CD14-positive monocyte (primary cell): Measurements from ENCODE around the gene CHST15. TPM values are rescaled to one million over a fixed set of nuclear protein-coding genes. Genes with fewer than 3 reads are reported as not detected.

Experiments
- DNase-seq, 3 donors: peaks; one replicate each; pipeline ENCODE4 v3.0.0-alpha.2; 2011 to 2022
- H2AFZ ChIP-seq: 2 replicates; pipeline ENCODE4 v1.6.0; 2012; ENCODE audit warnings: mild to moderate bottlenecking, low read depth, low read length, inconsistent platforms; ENCODE audit not compliant: insufficient read depth, poor library complexity, severe bottlenecking
- H3K27ac ChIP-seq, 2 donors: 1 replicate in 1 of 2; 2 replicates in 1 of 2; pipeline ENCODE4 v1.5.1; 2012 to 2013; ENCODE audit warnings: low read length in 2 of 2, control low read depth in 1 of 2, inconsistent platforms in 1 of 2, low read depth in 1 of 2, mild to moderate bottlenecking in 1 of 2
- H3K27me3 ChIP-seq, 2 donors: one replicate each; pipeline versions ENCODE4 v1.6.0 to v1.6.1; 2011 to 2013; ENCODE audit warnings: low read length in 2 of 2; ENCODE audit not compliant: control insufficient read depth in 2 of 2, insufficient read depth in 2 of 2
- H3K36me3 ChIP-seq, 2 donors: replicated peaks in 1 of 2; 1 replicate in 1 of 2; 2 replicates in 1 of 2; pipeline versions ENCODE4 v1.5.1 to v1.6.1; 2012 to 2013; ENCODE audit warnings: low read length in 2 of 2, control low read depth in 1 of 2, inconsistent platforms in 1 of 2, mild to moderate bottlenecking in 1 of 2; ENCODE audit not compliant: insufficient read depth in 2 of 2, control insufficient read depth in 1 of 2
- H3K4me1 ChIP-seq, 2 donors: 1 replicate in 1 of 2; 2 replicates in 1 of 2; pipeline versions ENCODE4 v1.5.1 to v1.6.1; 2012 to 2013; ENCODE audit warnings: low read length in 2 of 2, control low read depth in 1 of 2, inconsistent platforms in 1 of 2, mild to moderate bottlenecking in 1 of 2, moderate library complexity in 1 of 2; ENCODE audit not compliant: insufficient read depth in 2 of 2, control insufficient read depth in 1 of 2
- H3K4me2 ChIP-seq: replicated peaks from 2 replicates; pipeline ENCODE3; 2012; ENCODE audit warnings: low read length, moderate library complexity, mild to moderate bottlenecking; ENCODE audit not compliant: poor library complexity, severe bottlenecking; ENCODE audit errors: extremely low read depth
- H3K4me3 ChIP-seq, 3 experiments: fragments of 200-600 bp in 1 of 3; sonication (generic) in 1 of 3; replicated peaks in 1 of 3; 1 replicate in 2 of 3; 2 replicates in 1 of 3; pipeline ENCODE4 v1.5.1; 2011 to 2013; ENCODE audit warnings: low read length in 3 of 3, mild to moderate bottlenecking in 3 of 3, control low read depth in 2 of 3, low read depth in 2 of 3, inconsistent platforms in 1 of 3, moderate library complexity in 1 of 3
- H3K79me2 ChIP-seq: 2 replicates; pipeline ENCODE4 v1.6.0; 2012; ENCODE audit warnings: mild to moderate bottlenecking, control low read depth, inconsistent platforms, low read length, moderate library complexity; ENCODE audit not compliant: insufficient read depth
- H3K9ac ChIP-seq: 2 replicates; pipeline ENCODE4 v1.6.0; 2017; ENCODE audit warnings: low read length, mild to moderate bottlenecking; ENCODE audit not compliant: insufficient read depth, poor library complexity, severe bottlenecking
- H3K9me3 ChIP-seq, 2 donors: replicated peaks in 1 of 2; 1 replicate in 1 of 2; 2 replicates in 1 of 2; pipeline versions ENCODE4 v1.5.1 to v1.6.1; 2012 to 2013; ENCODE audit warnings: low read length in 2 of 2, control low read depth in 1 of 2; ENCODE audit not compliant: control insufficient read depth in 1 of 2, insufficient read depth in 1 of 2
- H4K20me1 ChIP-seq: 2 replicates; pipeline ENCODE4 v1.6.0; 2012; ENCODE audit warnings: mild to moderate bottlenecking, low read length, control low read depth, moderate library complexity; ENCODE audit not compliant: insufficient read depth
- H3K27ac Mint-ChIP-seq, 7 donors: one replicate each; pipeline ENCODE4 v1.8.0; 2020; ENCODE audit warnings: mild to moderate bottlenecking in 7 of 7, mixed read lengths in 7 of 7, moderate library complexity in 6 of 7, inconsistent platforms in 2 of 7
- H3K27me3 Mint-ChIP-seq, 3 donors: one replicate each; pipeline ENCODE4 v1.8.0; 2021 to 2022; ENCODE audit warnings: low read depth in 3 of 3, mild to moderate bottlenecking in 3 of 3, mixed read lengths in 3 of 3, moderate library complexity in 3 of 3, inconsistent platforms in 1 of 3
- H3K36me3 Mint-ChIP-seq, 2 donors: one replicate each; pipeline ENCODE4 v1.8.0; 2020; ENCODE audit warnings: mixed read lengths in 2 of 2, inconsistent platforms in 1 of 2, mild to moderate bottlenecking in 1 of 2
- H3K4me1 Mint-ChIP-seq: one replicate; pipeline ENCODE4 v1.8.0; 2020; ENCODE audit warnings: mild to moderate bottlenecking, mixed read lengths
- H3K4me3 Mint-ChIP-seq, 2 donors: one replicate each; pipeline ENCODE4 v1.8.0; 2020; ENCODE audit warnings: mild to moderate bottlenecking in 2 of 2, mixed read lengths in 2 of 2, moderate library complexity in 1 of 2
- H3K9me3 Mint-ChIP-seq, 7 donors: one replicate each; pipeline ENCODE4 v1.8.0; 2020 to 2022; ENCODE audit warnings: mixed read lengths in 7 of 7, mild to moderate bottlenecking in 6 of 7, moderate library complexity in 6 of 7, inconsistent platforms in 2 of 7
- WGBS: methylation state at CpG from one replicate; pipeline ENCODE4 v1.1.5; 2013; ENCODE audit warnings: missing lambda C conversion rate; ENCODE audit not compliant: insufficient coverage; 5-methylcytosine and 5-hydroxymethylcytosine counted together
- intact Hi-C, 2 donors: fragments of 100-400 bp; cut with micrococcal nuclease; formaldehyde crosslinking; loops; one replicate each; pipeline versions ENCODE4 v1.15.0 to v1.15.1; 2023
- polyA plus RNA-seq, 3 donors: library from polyadenylated mRNA; depleted of rRNA in 1 of 3; unstranded in 2 of 3; stranded (reverse) in 1 of 3; fragments of 300-500 nt in 2 of 3; fragments of >200 nt in 1 of 3; fragmentation: Illumina TruSeq in 2 of 3; gene quantifications; 1 replicate in 2 of 3; 2 replicates in 1 of 3; pipeline ENCODE4 v1.2.3, GENCODE V29; 2012 to 2021
- TF ChIP-seq, protein P1 (sequence below): fragments of 200-600 bp; IDR thresholded peaks from one replicate; pipeline ENCODE4 v1.8.0; 2022; ENCODE audit warnings: antibody characterized with exemption, mild to moderate bottlenecking

Gene CHST15
- polyA plus RNA-seq, 3 donors = 54.4 to 106 (median 87.5) TPM

DNA sequence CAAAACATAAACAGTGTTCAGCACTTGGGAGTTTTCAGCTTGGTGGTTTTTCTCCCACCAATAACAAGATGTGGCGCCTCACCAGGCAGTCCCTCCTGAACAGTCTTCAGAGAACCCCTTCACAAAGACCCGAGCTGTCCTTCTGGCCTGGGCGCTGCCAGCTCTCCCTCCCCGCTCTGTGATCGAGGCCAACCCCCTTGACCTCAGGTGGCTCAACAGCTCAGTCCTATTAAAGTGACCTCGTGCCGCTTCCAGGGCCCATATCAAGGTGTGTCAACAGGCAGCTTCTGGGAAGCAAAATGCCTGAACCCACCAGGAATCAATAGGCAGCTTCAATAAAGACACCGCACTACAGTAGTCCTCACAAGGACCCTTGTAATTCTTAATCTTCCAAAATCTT, 63.3 kb downstream of the CHST15 start:
- Mint-ChIP-seq H3K4me1 (peaks cover 34% of the 10 kb centered on the region), H3K4me3 (peak overlapping the region in 1 of 2 donors; percentile 15), H3K27me3 (peaks cover 2 to 28% (median 16%) of the 10 kb centered on the region in 3 donors), H3K36me3 (peaks cover 91% of the 10 kb centered on the region in 2 donors), H3K9me3 (peaks cover 0 to 3% (median 0%) of the 10 kb centered on the region in 7 donors), H3K27ac (peak overlapping the region in 1 of 7 donors; percentile 42)
- Histone ChIP-seq H3K27ac (no peak overlapping the region), H2AFZ (no peak overlapping the region), H3K36me3 (peaks cover 58 to 89% of the 10 kb centered on the region in 2 donors), H3K9me3 (no peaks in the 10 kb centered on the region), H3K4me1 (peaks cover 35 to 47% of the 10 kb centered on the region in 2 donors), H3K9ac (no peak overlapping the region), H3K4me2 (no peak overlapping the region), H3K27me3 (peaks cover 0 to 5% of the 10 kb centered on the region in 2 donors), H3K79me2 (no peaks in the 10 kb centered on the region), H4K20me1 (peaks cover 50% of the 10 kb centered on the region), H3K4me3 (no peak overlapping the region)
- intact Hi-C loops = loop anchor here in 1 of 2 donors (5.0 kb wide), 1 partner anchor 33 kb away; no protein-coding TSS in a partner anchor
- 94% methylated on average over 5 of the region's 8 CpGs for WGBS
- no peak for DNase-seq
- TF ChIP-seq, protein P1, sequence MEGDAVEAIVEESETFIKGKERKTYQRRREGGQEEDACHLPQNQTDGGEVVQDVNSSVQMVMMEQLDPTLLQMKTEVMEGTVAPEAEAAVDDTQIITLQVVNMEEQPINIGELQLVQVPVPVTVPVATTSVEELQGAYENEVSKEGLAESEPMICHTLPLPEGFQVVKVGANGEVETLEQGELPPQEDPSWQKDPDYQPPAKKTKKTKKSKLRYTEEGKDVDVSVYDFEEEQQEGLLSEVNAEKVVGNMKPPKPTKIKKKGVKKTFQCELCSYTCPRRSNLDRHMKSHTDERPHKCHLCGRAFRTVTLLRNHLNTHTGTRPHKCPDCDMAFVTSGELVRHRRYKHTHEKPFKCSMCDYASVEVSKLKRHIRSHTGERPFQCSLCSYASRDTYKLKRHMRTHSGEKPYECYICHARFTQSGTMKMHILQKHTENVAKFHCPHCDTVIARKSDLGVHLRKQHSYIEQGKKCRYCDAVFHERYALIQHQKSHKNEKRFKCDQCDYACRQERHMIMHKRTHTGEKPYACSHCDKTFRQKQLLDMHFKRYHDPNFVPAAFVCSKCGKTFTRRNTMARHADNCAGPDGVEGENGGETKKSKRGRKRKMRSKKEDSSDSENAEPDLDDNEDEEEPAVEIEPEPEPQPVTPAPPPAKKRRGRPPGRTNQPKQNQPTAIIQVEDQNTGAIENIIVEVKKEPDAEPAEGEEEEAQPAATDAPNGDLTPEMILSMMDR = no peak

DNA sequence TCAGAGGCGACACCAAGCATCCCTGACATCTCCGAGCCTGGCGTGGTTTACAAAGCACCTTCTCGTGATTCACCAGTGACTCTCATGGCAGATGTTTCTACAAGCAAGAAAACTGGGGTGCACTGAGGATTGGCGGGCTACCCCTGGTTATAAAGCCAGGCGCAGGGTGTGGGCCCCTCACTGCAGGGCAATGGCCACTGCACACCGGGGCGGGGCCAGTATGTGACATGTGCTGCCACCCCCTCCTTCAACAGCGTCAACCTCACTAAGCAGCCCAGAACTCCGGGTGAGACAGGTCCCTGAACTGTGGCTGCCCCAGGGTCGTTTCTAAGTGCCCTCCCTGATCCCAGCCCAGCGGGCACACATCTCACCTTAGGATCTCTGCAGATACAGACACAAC, 63.8 kb downstream of the CHST15 start:
- Histone ChIP-seq H3K27ac (no peak overlapping the region), H3K4me3 (no peak overlapping the region), H3K36me3 (peaks cover 58 to 94% of the 10 kb centered on the region in 2 donors), H3K4me1 (peaks cover 30 to 42% of the 10 kb centered on the region in 2 donors), H3K9me3 (no peaks in the 10 kb centered on the region), H2AFZ (no peak overlapping the region), H3K79me2 (no peaks in the 10 kb centered on the region), H3K9ac (no peak overlapping the region), H3K27me3 (peaks cover 0 to 9% of the 10 kb centered on the region in 2 donors), H3K4me2 (no peak overlapping the region), H4K20me1 (peaks cover 55% of the 10 kb centered on the region)
- H3K4me3 Mint-ChIP-seq = no peak overlapping the region
- H3K9me3 Mint-ChIP-seq = peaks cover 0 to 3% (median 0%) of the 10 kb centered on the region in 7 donors
- WGBS = 94% methylated on average over 12 of the region's 12 CpGs
- no peak for DNase-seq
- intact Hi-C loops = loop anchor here in 1 of 2 donors (5.0 to 10.0 kb wide), 3 partner anchors 43 to 365 kb away; no protein-coding TSS in a partner anchor
- TF ChIP-seq, protein P1 = no peak
- H3K27ac Mint-ChIP-seq = no peak overlapping the region
- peaks cover 34% of the 10 kb centered on the region for H3K4me1 Mint-ChIP-seq
- peaks cover 2 to 28% (median 16%) of the 10 kb centered on the region in 3 donors for H3K27me3 Mint-ChIP-seq
- H3K36me3 Mint-ChIP-seq = peaks cover 95 to 96% of the 10 kb centered on the region in 2 donors
